DMS79 (cell line): Measurements from ENCODE around the gene ZNF618.
"Not testable (repeated sequence)": the region's sequence is repeated elsewhere in the genome, so short reads cannot be mapped to it uniquely, and the experiment has no call there.

Experiments
- DNase-seq: peaks from one replicate; lab custom pipeline; 2025; lab: John Stamatoyannopoulos, UW

ZNF618 gene

GRCh38 chr9:113989017-113989713, 113.1 kb downstream of the ZNF618 start:
- DNase-seq: no peak

DNA sequence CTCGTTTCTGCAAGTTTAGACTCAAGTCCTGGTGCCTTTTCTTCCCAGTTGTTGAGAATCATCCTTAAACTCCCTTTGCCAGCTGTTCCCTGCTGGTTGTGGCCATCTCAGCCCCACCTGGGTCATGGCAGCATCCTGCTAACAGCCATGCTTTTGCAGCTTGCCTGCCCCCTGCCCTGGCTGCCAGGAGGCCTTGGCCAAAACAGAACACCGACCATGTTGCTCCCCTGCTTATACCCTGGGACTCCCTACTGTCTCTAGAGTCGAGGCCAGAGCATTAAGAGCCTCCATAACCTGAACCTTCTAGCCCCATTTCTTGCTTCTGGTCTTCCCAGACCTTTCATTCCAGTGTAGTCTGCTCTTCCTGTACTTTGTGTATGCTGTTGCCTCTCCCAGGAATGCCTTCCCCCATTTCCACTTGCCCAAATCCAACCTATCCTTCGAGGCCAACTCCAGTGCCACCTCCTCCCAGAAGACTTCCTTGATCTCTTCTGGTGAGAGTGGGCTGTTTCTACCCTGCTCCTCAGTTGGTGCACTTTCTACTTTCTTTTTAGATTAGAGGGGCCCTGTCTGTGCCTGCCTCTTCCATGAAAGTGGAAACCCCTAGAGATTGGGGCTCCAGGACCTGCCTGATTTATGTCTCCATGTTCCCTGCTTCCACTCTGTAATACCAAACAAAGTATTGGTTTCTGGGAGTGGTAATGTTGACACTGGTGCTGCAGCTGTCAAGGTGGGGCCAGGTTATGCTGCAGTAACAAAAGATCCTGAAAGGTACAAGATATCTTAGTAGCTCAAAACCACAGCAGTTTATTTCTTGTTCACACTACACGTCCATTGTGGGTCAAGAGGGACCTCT, 113.8 kb downstream of the ZNF618 start:
- DNase-seq: no peak

DNA sequence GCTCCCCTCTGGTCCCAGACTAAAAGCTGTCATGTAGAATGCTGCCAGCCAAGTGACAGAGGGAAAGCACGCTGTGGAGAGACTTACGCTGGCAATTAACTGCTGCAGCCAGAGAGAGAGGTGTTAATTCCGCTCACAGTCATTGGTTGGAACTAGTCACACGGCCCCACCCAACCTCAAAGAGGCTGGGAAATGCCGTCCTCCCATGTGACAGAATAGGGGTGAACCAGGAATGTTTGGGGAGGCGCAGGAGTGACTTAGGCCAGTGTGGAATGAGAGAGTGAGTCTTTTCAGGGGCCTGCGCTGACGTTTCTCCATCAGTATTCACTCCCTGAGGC, 114.4 kb downstream of the ZNF618 start:
- DNase-seq: no peak

DNA sequence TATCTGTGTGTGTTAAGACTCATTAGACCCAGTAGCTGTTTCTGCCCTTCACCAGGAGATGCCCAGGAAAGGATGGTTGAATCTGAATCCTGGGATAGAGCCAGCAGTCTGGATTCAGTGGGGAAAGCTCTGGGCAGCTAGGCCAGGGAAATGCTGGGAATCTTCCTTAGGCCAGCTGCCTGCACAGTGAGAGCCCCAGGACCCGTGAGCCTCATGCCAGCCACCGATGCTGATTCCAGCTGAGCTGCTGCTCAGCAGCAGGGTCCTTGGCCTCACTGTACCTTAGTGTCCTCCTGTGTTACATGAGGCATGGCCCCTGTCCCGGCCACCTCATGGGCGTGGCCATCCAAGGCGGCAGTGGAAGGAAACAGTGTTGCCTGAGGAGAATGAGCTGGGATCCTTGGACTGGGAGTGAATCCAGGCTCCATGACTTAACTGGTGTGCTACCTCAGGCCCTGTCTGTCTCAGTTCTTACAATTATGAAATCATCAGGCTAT, 114.9 kb downstream of the ZNF618 start:
- DNase-seq: peak; percentile 74

DNA sequence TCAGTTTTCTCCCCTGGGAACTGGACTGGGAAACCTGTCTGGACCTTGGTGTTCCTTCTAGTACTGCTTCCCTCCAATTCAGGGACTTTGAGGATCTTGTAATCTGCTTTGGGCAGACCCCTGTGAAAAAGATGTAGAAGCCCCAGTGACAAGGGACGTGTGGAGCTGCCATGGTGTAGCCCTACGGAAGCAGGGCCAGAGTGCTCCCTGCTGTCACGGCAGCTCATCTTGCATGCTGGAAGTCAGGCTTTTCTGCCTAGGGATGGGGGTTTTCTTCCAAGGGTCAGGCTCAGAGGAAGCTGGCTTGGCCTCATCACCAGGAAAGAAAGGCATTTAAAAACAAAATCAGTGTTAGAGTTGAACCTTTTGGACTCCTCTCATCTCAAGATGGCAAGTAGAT, 115.6 kb downstream of the ZNF618 start:
- DNase-seq: no peak

DNA sequence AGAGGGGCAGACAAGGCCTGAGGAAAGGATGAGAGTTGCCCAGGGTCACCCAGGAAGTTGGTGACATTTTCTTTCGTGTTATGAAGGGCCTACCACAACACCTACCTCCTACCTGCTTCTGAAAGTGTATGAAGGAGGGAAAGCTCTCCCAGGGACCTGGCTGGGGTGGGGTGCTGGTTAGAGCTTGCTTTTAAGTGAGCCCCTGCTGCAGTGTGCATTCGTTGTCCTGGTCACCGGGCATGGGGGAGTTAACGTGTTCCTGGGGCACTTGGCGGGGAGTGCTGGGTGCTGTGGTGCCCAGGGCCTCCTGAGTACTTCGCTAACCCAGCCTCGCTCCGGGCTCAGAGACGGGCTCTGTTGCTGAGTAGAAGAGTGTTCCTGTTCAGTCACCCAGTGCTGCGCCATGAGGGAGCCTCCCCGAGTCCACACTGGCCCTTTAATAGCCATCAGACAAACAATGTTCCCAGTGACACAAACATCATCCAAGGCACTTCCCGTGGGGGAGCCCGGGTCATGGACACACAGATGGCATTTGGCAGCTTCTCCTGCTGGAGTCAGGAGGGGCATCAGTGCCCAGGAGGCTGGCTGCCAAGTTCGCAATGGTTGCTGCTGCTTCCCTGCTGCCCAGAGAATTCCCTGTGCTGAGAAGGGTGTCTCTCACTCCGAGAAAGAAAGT, 116.3 kb downstream of the ZNF618 start:
- DNase-seq: no peak

GRCh38 chr9:113992994-113993393, 116.9 kb downstream of the ZNF618 start:
- DNase-seq: no peak

DNA sequence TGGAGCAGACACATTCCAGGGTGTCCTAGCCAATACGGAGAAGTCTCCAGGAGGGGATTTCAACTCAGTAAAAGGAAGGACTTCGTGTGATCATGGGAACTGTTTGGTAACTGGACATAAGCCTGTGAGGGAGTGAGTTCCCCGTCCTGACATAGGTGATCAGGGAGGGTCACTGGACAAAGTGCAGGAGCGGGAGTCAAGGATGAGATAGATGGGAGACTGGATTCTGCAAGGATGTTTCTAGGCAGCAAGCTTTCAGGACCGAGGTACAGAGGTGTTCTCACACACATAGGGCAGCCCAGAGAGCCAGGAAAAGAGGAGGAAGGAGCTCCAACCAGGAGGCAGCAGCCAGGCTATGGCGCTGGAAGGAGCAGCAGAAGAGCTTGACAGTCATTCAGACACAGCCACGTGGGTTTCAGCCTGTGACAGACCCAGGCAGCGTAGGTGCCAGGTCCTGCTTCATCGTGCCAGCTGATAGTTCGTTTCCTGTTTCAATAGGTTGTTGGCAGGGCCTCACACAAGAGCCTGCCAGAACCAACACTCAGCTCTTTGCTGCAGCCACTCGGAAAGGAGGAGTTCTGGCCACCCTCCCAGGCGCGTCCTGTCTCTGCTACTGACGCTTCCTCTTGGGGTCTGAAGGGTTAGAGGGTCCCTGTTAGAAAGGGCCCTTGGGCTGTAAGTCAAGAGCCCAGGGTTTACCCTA, 117.9 kb downstream of the ZNF618 start:
- DNase-seq: peak; percentile 86

GRCh38 chr9:113995401-113995800, 119.3 kb downstream of the ZNF618 start:
- DNase-seq: no peak

- DNase-seq: no peak
Measured at GRCh38 chr9:113995963-113996362, 119.9 kb downstream of the ZNF618 start.

DNA sequence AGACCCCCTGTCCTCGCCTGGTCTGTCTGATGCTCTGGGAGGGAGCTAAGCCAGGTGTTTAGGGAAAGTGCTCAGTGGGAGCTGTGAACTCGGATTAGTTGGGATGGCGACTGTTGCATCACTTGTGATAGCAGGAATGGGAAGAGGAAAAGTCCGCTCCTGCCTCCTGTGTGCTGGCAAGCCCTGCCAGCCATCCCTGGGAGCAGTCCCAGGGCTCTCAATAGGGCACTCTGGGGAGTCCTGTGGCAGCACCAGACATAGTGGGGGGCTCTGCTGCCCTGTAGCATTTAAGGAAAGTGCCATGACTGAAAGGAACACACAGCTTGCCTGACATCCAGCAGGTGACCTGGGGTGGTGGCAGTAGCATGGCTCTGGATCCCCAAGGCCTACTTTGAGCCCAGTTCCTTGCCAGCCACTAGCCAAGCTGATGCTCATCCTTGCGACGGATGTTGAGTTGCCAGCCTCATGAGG, 120.5 kb downstream of the ZNF618 start:
- DNase-seq: no peak

DNA sequence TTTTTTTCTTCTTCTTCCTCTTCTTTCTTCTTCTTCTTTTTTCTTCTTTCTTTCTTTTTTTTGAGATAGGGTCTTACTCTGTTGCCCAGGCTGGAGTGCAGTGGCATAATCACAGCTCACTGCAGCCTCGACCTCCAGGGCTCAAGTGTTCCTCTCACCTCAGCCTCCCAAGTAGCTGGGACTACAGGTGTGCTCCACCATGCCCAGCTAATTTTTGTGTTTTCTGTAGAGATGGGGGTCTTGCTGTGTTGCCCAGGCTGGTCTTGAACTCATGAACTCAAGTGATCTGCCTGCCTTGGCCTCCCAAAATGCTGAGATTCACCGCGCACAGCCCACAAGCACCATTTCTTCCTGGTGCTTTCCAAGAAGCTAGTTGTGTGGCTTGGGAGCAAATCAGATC, 121.0 kb downstream of the ZNF618 start:
- not testable (repeated sequence) for DNase-seq

DNA sequence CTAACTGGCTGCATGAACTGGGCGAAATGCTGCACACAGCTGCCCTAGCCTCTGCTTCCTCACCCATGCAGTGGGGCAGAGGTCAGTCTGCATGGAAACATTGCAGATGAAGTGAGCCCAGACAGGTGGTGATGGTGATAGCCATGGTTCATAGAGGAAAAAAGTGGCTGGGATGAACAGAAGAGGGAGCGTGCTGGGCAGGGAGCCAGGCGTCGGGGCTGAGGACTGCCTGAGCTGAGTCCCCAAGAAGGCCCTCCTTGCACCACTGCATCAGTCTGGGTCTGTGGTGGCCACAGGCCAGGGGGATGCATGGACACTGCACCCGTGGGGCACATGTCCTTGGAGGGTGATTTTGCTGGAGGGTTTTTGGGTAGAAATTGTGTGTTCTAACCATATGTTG, 121.5 kb downstream of the ZNF618 start:
- DNase-seq: peak; percentile 42

- DNase-seq: no peak
Measured at GRCh38 chr9:113998114-113998513, 122.0 kb downstream of the ZNF618 start.

GRCh38 chr9:113998525-113999255, 122.6 kb downstream of the ZNF618 start:
- no peak for DNase-seq

GRCh38 chr9:113999256-114000062, 123.3 kb downstream of the ZNF618 start:
- DNase-seq: no peak

DNA sequence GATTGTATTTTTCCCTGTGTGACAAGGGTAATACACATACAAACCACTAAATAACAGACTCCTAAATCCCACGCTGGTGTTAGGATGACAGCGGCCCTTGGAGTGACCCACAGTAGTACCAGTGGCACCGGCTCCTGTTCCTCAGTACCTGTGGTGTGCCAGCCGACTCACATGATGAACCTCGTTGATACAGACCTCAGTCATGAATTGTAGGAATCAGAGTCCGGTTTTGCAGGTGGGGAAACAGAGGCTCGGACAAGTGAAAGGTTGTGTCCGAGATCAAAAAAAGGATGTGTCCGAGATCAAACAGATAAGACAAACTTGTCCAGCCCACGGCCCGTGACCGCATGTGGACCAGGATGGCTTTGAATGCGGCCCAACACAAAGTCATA, 124.0 kb downstream of the ZNF618 start:
- DNase-seq: no peak

- DNase-seq: no peak
Measured at GRCh38 chr9:114000671-114001409, 124.7 kb downstream of the ZNF618 start.

DNA sequence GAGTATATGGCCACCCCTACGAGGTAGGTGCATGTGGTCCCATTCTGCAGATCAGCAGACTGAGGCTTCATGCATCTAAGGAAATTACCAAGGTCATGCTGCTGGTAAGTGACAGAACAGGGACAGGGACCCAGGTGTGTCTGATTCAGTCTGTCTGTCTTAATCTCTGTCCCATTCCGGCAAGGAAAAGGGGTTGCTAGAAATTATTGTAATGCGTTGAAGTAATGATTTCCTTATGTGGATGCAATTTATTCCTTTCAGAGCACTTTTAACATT, 125.2 kb downstream of the ZNF618 start:
- no peak for DNase-seq

DNA sequence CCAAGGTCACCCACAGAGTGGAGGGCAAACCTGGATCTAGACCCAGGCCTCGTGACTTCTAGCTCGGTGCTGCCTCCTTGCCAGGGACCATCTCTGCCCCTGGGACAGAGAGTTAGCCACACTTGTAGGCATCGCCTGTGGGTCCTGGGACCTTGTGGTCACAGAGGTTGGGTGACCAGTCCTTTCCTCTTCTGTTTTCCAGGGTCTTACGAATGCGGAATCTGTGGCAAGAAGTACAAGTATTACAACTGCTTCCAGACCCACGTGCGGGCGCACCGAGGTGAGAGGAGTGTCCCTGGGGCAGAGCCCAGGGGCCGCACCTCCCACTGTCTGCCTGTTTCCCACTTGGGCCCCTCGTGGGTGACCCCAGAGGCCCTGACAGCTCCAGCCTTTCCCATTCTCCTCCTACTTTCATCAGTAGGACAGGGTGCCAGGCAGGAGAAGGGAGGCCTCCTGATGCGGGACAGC, 125.7 kb downstream of the ZNF618 start:
- DNase-seq: no peak
